Esophagus squamous epithelium (tissue), 5 donors: ENCODE results near the gene OOSP1. TPM values are rescaled to one million over a fixed set of nuclear protein-coding genes. Genes with fewer than 3 reads are reported as not detected.

Experiments used
- DNase-seq: peaks from one replicate; lab custom pipeline; 2025; lab: John Stamatoyannopoulos, UW
- H3K27ac ChIP-seq, 4 donors: fragments of 200-600 bp; sonication (generic); one replicate each; pipeline ENCODE4 v1.5.1; 2016 to 2019; ENCODE audit warnings: mild to moderate bottlenecking in 1 of 4
- H3K27me3 ChIP-seq, 4 donors: fragments of 200-600 bp; sonication (generic); 1 replicate in 3 of 4; 2 replicates in 1 of 4; pipeline versions ENCODE4 v1.5.1 to v1.6.0; 2017 to 2021; ENCODE audit warnings: antibody characterized with exemption in 1 of 4
- H3K36me3 ChIP-seq, 3 donors: fragments of 200-600 bp; sonication (generic); one replicate each; pipeline ENCODE4 v1.5.1; 2016 to 2019
- H3K4me1 ChIP-seq, 3 donors: fragments of 200-600 bp; sonication (generic); one replicate each; pipeline ENCODE4 v1.5.1; 2017 to 2019
- H3K4me3 ChIP-seq, 4 donors: fragments of 200-600 bp; sonication (generic); 1 replicate in 3 of 4; 2 replicates in 1 of 4; pipeline ENCODE4 v1.5.1; 2016 to 2019; ENCODE audit warnings: mild to moderate bottlenecking in 2 of 4, moderate library complexity in 1 of 4
- H3K9me3 ChIP-seq, 3 donors: fragments of 200-600 bp; sonication (generic); one replicate each; pipeline ENCODE4 v1.5.1; 2016 to 2019
- CTCF ChIP-seq, 6 experiments: fragments of 450-650 bp in 4 of 6; fragments of 200-600 bp in 2 of 6; sonication (generic) in 2 of 6; IDR thresholded peaks; one replicate each; pipeline ENCODE4 v1.5.1; 2016 to 2019; ENCODE audit warnings: antibody characterized with exemption in 6 of 6, mild to moderate bottlenecking in 4 of 6, moderate library complexity in 4 of 6
- POLR2A ChIP-seq, 4 donors: fragments of 450-650 bp; IDR thresholded peaks; one replicate each; pipeline ENCODE4 v1.6.1; 2017; ENCODE audit warnings: antibody characterized with exemption in 4 of 4, mild to moderate bottlenecking in 4 of 4, moderate library complexity in 3 of 4
- WGBS, 2 donors: methylation state at CpG; one replicate each; pipeline ENCODE4 v1.1.5; 2018; 5-methylcytosine and 5-hydroxymethylcytosine counted together
- intact Hi-C: fragments of 100-400 bp; cut with DNase I; formaldehyde crosslinking; loops from one replicate; pipeline ENCODE4 v1.15.0; 2022
- total RNA-seq, 4 donors: library from RNA; depleted of rRNA; stranded (reverse); fragments of >200 nt; gene quantifications; one replicate each; pipeline ENCODE4 v1.1.0, GENCODE V29; 2016
- donor health status: DM: yes; HTN: yes; CAD: no.

Gene OOSP1
- total RNA-seq, 4 donors from 2014 or later = not detected

GRCh38 chr11:59957094-59957493, 18.9 kb downstream of the OOSP1 start:
- H3K4me3 ChIP-seq = no peak overlapping the region
- H3K4me1 ChIP-seq = no peaks in the 10 kb centered on the region
- WGBS, 2 donors = 59 to 62% methylated on average over 4 of the region's 4 CpGs
- no peak for DNase-seq
- H3K9me3 ChIP-seq = no peaks in the 10 kb centered on the region
- TF ChIP-seq CTCF (IDR thresholded peaks at IDR 0.05) = no peak
- no peak for TF ChIP-seq POLR2A (IDR thresholded peaks at IDR 0.05)
- H3K36me3 ChIP-seq = no peaks in the 10 kb centered on the region
- intact Hi-C loops = no loop called here
- H3K27ac ChIP-seq = no peak overlapping the region
- H3K27me3 ChIP-seq = no peaks in the 10 kb centered on the region

GRCh38 chr11:59960502-59961381, 22.5 kb downstream of the OOSP1 start:
- no peak overlapping the region for H3K4me3 ChIP-seq
- no peaks in the 10 kb centered on the region for H3K36me3 ChIP-seq

GRCh38 chr11:59962107-59962482, 23.9 kb downstream of the OOSP1 start:
- no peak for DNase-seq
- WGBS, 2 donors = 79 to 81% methylated on average over 2 of the region's 2 CpGs
- TF ChIP-seq CTCF (IDR thresholded peaks at IDR 0.05) = no peak
- no peak for TF ChIP-seq POLR2A (IDR thresholded peaks at IDR 0.05)
- Histone ChIP-seq H3K27me3 (no peaks in the 10 kb centered on the region), H3K36me3 (no peaks in the 10 kb centered on the region), H3K4me3 (no peak overlapping the region), H3K9me3 (no peaks in the 10 kb centered on the region), H3K27ac (no peak overlapping the region), H3K4me1 (no peaks in the 10 kb centered on the region)
- intact Hi-C loops = no loop called here

More at GRCh38 chr11:59960502-59961381, 22.5 kb downstream of the OOSP1 start:
- Histone ChIP-seq H3K27me3 (no peaks in the 10 kb centered on the region), H3K4me1 (no peaks in the 10 kb centered on the region), H3K9me3 (no peaks in the 10 kb centered on the region), H3K27ac (no peak overlapping the region)
- 75 to 77% methylated on average over 9 of the region's 9 CpGs for WGBS, 2 donors
- DNase-seq = no peak
- intact Hi-C loops = no loop called here
- TF ChIP-seq POLR2A (IDR thresholded peaks at IDR 0.05) (no peak), CTCF (IDR thresholded peaks at IDR 0.05) (no peak)

GRCh38 chr11:59963733-59964132, 25.5 kb downstream of the OOSP1 start, which contains the start of gene OOSP4A:
Gene OOSP4A (plus strand): TSS chr11:59964033. CDS start chr11:59964033, 0 bp downstream.
- Histone ChIP-seq H3K27ac (no peak within 1 kb of the TSS), H3K36me3 (no peaks in the 10 kb centered on the region), H3K4me1 (no peaks in the 10 kb centered on the region), H3K4me3 (no peak within 1 kb of the TSS), H3K27me3 (no peaks in the 10 kb centered on the region), H3K9me3 (no peaks in the 10 kb centered on the region)
- TF ChIP-seq CTCF (IDR thresholded peaks at IDR 0.05) (no peak), POLR2A (IDR thresholded peaks at IDR 0.05) (no peak)
- WGBS, 2 donors = 77 to 79% methylated on average over 3 of the region's 3 CpGs
- intact Hi-C loops = no loop called here
- no peak for DNase-seq

GRCh38 chr11:59965424-59965823, 27.2 kb downstream of the OOSP1 start:
- DNase-seq = no peak
- Histone ChIP-seq H3K9me3 (no peaks in the 10 kb centered on the region), H3K27me3 (no peaks in the 10 kb centered on the region), H3K4me1 (no peaks in the 10 kb centered on the region), H3K27ac (no peak overlapping the region), H3K36me3 (no peaks in the 10 kb centered on the region), H3K4me3 (no peak overlapping the region)
- intact Hi-C loops = no loop called here
- TF ChIP-seq CTCF (IDR thresholded peaks at IDR 0.05) (no peak), POLR2A (IDR thresholded peaks at IDR 0.05) (no peak)
- 49 to 53% methylated on average over 7 of the region's 7 CpGs for WGBS, 2 donors
